LHCN-M2 (cell line): ENCODE data around the gene HLA-B. TPM values are rescaled to one million over a fixed set of nuclear protein-coding genes. Genes with fewer than 3 reads are reported as not detected.

Experiments
- DNase-seq: peaks from one replicate; pipeline ENCODE4 v3.0.0-alpha.2; 2012; ENCODE audit warnings: low read depth
- total RNA-seq: library from RNA; depleted of rRNA; stranded (reverse); fragments of >200 nt; gene quantifications from 2 replicates; pipeline ENCODE4 v1.2.3, GENCODE V29; 2014; rRNA removed

The HLA-B gene
- total RNA-seq, 1 experiment from 2014 or later, result 58.7 TPM

- no peak for DNase-seq
Observed at GRCh38 chr6:31308050-31308844, 48.7 kb downstream of the HLA-B start.

- no peak for DNase-seq
Observed at GRCh38 chr6:31307669-31308049, 49.3 kb downstream of the HLA-B start.

- DNase-seq, result no peak
Observed at GRCh38 chr6:31305703-31306219, 51.2 kb downstream of the HLA-B start.

- no peak for DNase-seq
Observed at GRCh38 chr6:31304683-31305082, 52.3 kb downstream of the HLA-B start.

Other genes starting within 250 kb of the HLA-B start
- 0.40 and 0.71 TPM in 2 replicates for gene C6orf15, start 244.6 kb downstream of the HLA-B start, total RNA-seq
- gene PSORS1C1, start 242.4 kb downstream of the HLA-B start, total RNA-seq, result 0.64 and 0.69 TPM in 2 replicates
- not detected in 2 replicates for gene CDSN, start 236.7 kb downstream of the HLA-B start, total RNA-seq
- not detected in 2 replicates for gene PSORS1C2, start 218.1 kb downstream of the HLA-B start, total RNA-seq
- 43.2 and 46.7 TPM in 2 replicates for gene CCHCR1, start 199.4 kb downstream of the HLA-B start, total RNA-seq
- gene TCF19, start 198.6 kb downstream of the HLA-B start, total RNA-seq, result 61.1 and 65.0 TPM in 2 replicates
- gene POU5F1, start 186.5 kb downstream of the HLA-B start, total RNA-seq, result 0.63 and 1.3 TPM in 2 replicates
- gene HLA-C, start 85.1 kb downstream of the HLA-B start, total RNA-seq, result 269 and 279 TPM in 2 replicates
- 23.5 and 27.8 TPM in 2 replicates for gene MICA, start 46.4 kb upstream of the HLA-B start, total RNA-seq
- 10.6 and 13.0 TPM in 2 replicates for gene MICB, start 141.0 kb upstream of the HLA-B start, total RNA-seq
- not detected in 2 replicates for gene MCCD1, start 171.8 kb upstream of the HLA-B start, total RNA-seq
- gene DDX39B, start 184.8 kb upstream of the HLA-B start, total RNA-seq, result 402 and 452 TPM in 2 replicates
- 3.1 and 3.3 TPM in 2 replicates for gene ATP6V1G2, start 189.4 kb upstream of the HLA-B start, total RNA-seq
- gene NFKBIL1, start 190.4 kb upstream of the HLA-B start, total RNA-seq, result 21.2 and 26.8 TPM in 2 replicates
- gene LTA, start 215.1 kb upstream of the HLA-B start, total RNA-seq, result not detected in 2 replicates
- not detected in 2 replicates for gene TNF, start 218.4 kb upstream of the HLA-B start, total RNA-seq
- not detected in 2 replicates for gene LTB, start 225.2 kb upstream of the HLA-B start, total RNA-seq
- not detected in 2 replicates for gene LST1, start 229.1 kb upstream of the HLA-B start, total RNA-seq
- not detected in 2 replicates for gene NCR3, start 235.8 kb upstream of the HLA-B start, total RNA-seq